Lung microvascular endothelial cell (primary cell): Measurements from ENCODE around the gene LUC7L2. TPM values are rescaled to one million over a fixed set of nuclear protein-coding genes. Genes with fewer than 3 reads are reported as not detected.
A peak's percentile ranks its signal among the peaks of the same experiment; 100 is the strongest.
"Not testable (repeated sequence)": the region's sequence is repeated elsewhere in the genome, so short reads cannot be mapped to it uniquely, and the experiment has no call there.

ENCODE experiments used
- DNase-seq, 2 donors: peaks; one replicate each; pipeline versions ENCODE4 v3.0.0 to v3.0.0-alpha.2; 2010; ENCODE audit warnings: low read depth in 2 of 2
- total RNA-seq: library from RNA; depleted of rRNA; stranded (reverse); fragments of >200 nt; gene quantifications from 2 replicates; pipeline ENCODE4 v1.2.1, GENCODE V29; 2014

Gene LUC7L2
- total RNA-seq, 1 donor from 2014 or later, result 22.2 TPM

DNA sequence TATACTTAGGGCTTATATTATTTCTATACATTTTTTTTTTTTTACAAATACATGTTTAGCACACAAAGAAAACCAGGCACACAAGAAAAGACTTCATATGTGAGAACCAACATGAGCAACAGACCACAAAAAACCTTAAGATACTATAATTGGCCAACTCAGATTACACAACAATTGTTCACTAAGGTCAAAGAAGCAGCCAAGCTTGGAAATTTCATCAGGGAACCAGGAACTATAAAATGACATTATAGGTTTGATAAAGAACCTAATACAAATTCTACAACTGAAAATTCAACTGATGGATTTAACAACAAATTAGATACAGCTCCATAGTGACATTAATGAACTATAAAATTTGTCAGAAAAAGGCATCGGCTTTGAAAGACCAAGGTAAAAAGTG lies 4.4 kb upstream of the LUC7L2 start:
- DNase-seq, result no peak

DNA sequence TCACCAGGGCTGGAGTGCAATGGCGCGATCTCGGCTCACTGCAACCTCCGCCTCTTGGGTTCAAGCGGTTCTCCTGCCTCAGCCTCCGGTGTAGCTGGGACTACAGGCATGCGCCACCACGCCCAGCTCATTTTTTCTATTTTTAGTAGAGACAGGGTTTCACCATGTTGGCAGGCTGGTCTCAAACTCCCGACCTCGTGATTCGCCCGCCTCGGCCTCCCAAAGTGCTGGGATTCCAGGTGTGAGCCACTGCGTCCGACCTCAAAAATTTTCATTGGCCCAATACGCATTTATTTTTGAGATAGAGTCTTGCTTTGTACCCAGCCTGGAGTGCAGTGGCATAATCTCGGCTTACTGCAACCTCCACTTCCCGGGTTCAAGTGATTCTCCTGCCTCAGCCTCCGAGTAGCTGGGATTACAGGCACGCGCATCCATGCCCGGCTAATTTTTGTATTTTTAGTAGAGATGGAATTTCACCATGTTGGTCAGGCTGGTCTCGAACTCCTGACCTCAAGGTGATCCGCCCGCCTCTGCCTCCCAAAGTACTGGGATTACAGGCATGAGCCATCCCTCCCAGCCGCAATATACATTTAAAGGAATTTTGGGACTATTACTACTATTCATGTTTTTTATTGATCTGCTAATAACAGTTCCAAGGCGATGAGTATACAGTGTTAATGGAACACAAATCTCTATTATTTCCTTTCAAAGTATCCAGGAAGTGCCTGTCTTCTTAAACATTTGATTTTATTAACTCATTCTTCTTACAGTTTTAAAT lies 1.8 kb upstream of the LUC7L2 start:
- DNase-seq, result not testable (repeated sequence)

DNA sequence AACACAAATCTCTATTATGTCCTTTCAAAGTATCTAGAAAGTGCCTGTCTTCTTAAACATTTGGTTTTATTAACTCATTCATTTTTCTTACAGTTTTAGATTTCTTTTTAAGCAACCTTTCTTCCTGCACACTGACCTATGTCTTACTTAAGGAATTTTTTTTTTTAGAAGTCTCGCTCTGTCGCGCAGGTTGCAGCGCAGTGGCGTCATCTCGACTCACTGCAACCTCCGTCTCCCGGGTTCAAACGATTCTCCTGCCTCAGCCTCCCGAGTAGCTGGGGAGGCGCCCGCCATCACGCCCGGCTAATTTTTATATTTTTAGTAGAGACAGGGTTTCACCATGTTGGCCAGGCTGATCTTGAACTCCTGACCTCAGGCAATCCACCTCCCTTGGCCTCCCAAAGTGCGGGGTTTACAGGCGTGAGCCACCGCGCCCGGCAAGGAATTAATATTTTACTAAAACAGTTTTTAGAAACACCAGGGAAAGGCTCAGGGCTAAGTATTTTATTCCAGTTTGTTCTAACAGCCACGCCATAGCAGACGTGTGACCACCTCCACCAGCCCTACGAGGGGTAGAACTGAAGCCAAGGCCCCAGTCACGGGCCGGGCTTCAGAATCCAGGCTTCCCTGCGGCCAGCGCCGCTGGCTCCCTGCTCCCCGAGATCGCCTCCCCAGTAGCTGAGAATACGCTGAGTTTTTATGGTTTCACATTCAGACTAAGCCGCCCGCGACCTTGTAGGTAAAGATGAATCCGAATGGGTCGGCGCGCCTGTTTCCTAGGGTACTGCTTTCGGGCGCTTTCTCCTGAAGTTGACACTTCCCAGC lies 941 bp upstream of the LUC7L2 start:
- peak; percentile 50 to 72 for DNase-seq

DNA sequence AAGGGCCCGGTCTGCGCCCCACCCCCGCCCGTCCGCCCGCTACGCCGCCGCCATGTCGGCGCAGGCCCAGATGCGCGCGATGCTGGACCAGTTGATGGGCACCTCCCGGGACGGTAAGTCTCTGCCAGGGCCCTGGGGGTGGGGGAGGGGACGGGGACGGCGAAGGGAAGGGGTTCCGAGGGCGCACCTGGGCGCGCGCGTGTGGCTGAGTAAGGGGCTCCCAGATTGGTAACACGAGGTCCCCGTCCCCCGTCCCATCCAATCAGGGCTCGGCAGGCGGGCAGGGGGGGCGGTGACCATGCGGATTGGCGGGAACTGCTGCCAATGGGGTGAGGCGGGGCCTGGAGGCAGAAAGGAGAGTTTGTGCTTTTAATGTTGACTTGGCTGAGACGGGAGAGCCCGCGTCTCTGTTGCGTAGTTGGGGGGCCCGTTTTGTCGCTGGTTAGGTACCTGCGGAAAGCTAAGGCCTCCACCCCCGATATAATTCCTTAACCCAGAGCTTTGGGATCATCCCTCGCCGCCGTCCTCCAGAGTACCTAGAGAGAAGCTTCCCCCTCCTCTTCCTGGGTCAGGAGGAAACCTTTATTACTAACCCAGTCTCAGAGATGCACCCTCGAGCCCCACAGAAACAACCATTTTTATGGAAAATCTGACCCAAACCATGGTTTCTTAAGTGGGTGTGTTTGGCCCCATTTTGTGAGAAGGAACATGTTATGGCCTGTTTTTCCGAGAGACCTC lies 685 bp downstream of the LUC7L2 start:
- DNase-seq, result peak; percentile 95 to 98

DNA sequence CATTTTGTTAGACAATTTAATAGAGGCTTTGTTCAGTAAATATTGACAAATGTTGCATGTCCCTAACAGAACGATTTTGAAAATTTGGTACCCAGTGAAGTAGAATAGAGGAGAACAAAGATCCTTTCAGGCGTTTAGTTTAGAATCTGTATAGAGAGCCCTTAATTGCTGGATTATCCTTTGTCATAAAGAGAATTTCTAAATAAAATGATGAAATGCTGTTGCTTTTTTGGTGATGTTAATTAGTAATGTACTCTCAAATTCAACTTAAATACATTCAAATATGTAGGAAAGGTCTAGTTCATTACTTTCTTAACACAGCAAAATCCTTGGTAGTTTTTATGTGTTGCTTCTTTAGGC lies 1.2 kb downstream of the LUC7L2 start:
- DNase-seq, result no peak

DNA sequence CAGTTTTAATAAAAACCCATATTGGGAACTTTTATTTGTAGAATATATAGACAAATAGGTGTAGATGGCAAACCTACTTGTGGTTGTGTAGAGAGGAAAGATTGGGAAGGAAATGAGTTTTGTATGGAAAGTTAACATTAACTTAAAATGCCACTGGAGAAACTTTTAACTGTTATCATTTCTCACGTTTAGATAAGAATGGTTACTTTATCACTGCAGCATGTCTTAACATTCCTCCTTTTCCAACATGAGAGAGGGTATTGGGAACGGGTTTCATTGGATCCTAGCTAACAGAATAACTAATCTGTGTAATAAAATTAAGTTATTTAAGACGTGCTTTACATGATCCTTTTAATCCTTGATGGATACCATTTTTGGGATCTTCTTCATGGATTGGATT lies 1.8 kb downstream of the LUC7L2 start:
- no peak for DNase-seq

DNA sequence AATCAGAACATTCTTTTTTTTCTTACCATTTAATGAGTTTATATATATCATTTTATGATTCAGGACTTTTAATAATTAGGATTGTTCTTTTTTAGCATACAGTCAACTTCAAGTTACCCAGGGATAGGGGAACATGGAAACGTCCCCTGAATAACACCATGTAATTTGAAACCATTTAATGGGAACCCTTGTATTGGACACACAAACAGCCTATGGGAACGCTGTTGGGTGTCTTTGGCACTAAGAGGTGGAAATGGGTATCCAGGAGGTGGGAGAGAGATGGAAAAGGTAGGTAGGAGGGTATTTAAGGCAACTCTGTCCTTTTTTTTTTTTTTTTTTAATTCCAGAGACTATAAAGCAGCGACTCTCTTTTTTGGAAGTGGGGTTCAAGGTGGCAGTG lies 2.6 kb downstream of the LUC7L2 start:
- DNase-seq, result no peak

DNA sequence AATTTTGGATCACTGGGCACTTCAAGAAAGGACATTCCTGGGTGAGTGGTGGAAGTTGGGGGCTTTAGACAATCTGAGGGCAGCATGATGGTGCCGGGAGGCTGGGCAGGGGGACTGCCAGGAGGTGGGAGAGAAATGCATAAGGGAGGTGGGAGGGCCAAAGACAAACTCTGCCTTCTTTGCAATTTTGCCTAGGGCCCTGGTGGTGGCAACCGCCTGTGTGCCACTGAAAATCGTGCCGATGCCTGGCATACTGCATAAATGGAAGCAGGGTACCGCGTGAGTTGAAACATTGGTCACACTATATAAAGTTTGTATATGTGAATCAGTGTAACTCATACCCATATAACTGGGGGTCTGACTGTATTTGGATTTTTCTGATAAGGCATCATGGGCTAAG lies 3.3 kb downstream of the LUC7L2 start:
- DNase-seq, result no peak

DNA sequence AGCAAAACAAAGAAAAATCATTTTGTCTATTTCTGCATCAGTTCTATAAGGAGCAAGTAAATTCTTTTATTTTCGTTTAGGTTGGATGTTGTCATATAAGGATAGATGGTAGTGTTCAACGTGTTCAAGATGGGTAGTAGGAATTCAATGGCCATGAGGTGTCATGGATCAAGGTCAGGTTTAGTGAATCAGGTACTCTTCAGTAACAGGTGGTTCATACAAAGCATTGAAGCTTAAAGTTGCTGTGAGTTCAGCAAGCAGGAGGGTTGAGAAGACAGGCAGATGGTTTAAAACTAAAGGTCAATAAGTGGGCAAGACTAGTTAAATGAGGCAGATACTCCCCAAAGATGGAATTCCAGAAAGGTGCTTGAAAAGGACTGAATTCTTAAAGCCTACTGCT lies 5.6 kb downstream of the LUC7L2 start:
- no peak for DNase-seq

DNA sequence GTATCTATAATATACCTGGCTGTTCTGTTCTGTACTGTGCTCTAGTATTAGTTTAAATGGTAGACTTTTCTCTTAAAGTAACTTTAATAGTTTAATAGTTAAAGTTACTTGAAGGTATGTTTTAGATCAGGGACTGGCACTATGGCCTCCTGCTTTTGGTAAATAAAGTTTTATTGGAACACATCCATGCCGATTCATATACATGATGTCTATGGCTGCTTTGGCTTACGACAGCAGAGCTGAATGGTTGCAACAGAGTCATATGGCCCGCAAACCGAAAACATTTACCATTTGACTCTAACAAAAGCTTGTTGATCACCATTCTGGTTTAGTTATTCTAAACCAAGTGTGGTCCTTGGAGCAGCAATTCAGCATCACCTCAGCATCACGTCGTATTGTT lies 6.7 kb downstream of the LUC7L2 start:
- no peak for DNase-seq

DNA sequence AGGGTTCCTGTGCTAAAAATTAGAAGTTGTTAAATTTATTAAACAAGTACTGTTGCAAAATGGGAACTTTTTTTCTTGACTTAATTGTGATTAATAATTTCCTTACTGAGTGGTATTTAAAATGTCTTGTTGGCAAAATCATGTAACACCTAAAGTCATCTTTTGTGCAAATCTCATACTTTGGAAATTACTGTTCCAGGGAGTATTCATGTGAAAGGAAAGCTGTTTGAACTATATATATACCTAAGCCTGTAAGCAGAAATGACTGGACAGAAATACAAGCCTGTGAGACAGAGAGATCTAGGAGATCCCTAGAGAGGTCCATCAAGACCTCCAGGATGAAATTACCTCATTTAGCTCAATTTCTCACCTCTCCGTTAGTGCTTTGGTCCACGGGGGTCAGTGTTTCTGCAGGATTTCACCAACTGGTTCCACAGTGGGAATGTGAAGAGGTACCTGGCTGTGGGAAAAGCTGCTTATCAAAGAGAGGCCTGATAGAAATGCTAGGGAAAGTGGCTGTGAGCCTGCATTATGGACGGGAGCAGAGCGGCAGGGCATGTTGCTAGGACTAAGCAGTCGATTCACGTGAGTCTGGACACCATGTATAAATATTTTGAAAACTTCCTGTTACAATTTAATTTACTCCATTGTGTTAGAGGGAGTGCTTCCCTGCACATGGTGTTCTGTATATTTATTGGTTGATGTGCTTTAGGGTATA lies 7.9 kb downstream of the LUC7L2 start:
- DNase-seq, result no peak

DNA sequence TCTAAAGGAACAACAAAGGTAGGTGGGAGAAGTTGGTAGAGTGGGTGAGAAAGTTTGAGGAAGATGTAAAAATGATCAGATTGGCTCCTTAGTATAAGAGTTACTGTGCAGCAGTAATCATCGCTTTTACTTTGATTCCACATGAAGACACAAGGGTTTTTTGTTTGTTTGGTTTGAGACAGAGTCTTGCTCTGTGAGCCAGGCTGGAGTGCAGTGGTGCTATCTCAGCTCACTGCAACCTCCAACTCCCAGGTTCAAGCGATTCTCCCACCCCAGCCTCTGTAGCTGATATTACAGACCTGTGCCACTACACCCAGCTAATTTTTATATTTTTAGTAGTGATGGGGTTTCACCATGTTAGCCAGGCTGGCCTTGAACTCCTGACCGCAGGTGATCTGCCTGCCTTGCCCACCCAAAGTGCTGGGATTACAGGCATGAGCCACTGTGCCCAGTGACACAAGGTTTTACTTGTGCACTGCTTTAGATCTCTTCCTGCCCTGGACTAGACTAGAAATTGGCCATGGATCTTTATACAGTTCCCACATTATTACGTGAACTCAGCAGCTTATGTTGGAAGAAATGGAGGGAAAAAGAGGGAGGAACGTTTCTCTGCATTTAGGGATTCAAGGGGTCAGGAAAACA lies 10.7 kb downstream of the LUC7L2 start:
- no peak for DNase-seq

DNA sequence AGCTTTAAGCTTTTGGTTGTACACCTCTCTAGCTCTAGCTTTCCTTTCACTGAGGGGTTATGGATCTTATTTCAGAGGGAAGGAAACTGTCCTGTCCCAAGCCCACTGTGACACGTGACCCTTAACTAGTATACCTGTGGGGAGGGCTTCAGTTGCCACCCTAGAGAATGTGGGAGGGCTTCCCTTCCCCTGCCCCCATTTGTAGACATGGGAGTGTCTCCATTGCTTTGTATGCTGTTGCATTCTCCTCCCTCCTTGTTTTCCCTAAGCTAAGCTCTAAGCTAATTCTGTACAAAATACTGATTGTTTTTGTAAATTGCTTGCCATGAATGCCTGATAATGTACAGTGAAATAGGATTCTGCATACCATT lies 11.2 kb downstream of the LUC7L2 start:
- no peak for DNase-seq

DNA sequence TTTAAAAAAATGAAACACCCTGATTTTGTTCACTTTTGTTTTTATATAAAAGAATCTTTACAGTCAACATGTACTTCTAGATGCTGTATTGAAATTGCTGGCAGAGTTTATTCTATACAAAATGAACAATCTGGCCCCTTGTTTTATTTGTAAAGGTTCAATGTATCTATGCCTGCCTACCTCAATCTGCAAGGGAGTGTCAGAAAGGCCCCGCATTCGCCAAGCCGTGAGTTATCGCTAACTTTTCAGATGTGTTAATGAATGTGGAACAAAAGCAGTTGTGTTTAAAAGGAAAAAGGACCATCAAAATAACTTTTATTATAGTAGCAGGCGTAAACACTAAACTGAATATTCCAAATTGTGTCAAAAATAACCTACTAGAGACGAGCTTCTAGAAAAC lies 14.6 kb downstream of the LUC7L2 start:
- DNase-seq, result no peak

DNA sequence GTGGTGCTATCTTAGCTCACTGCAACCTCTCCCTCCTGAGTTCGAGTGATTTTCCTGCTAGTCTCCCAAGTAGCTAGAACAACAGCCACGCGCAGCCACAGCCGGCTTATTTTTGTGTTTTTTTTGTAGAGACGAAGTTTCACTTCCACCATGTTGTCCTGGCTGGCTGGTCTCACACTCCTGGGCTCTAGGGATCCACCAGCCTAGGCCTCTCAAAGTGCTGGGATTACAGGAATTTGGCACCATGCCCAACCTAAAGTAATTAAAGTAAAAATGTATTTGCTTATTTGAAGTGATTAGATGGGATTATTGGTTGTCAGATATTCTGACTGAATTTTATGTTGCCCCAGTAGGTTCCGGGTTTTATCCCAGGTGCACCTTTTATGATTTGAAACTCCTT lies 22.7 kb downstream of the LUC7L2 start:
- DNase-seq, result no peak

DNA sequence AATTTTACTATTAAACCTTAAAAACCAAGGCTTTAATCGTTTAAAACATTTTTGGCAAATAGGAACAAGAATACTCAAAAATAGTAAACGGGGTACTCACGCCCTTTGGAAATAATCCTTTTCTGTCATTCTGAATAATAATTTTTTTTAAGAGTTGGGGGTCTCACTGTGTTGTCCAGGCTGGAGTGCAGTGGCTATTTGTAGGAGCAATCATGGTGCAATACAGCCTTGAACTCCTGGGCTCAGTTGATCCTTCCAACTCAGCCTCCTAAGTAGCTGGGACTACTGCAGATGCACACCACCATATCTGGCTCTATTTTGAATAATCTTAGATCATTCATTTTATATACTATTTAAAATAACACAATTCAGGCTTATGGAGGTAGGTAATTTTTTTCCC lies 24.9 kb downstream of the LUC7L2 start:
- no peak for DNase-seq

DNA sequence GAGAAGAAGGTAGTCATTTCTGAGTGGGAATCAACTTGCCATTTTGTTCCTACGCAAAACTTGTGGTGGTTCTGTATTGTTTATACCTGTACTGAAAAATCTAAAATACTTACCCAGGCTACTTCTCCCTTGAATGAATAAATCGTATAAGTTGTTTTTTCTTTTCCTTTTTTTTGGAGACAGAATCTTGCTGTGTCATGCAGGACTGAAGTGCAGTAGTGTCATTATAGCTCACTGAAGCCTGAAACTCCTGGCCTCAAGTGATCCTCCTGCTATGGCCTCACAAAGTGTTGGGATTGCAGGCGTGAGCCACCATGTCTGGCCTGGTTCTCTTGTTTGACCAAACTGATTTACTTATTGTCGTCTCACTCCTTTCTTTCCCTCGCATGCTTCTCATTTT lies 27.9 kb downstream of the LUC7L2 start:
- no peak for DNase-seq

DNA sequence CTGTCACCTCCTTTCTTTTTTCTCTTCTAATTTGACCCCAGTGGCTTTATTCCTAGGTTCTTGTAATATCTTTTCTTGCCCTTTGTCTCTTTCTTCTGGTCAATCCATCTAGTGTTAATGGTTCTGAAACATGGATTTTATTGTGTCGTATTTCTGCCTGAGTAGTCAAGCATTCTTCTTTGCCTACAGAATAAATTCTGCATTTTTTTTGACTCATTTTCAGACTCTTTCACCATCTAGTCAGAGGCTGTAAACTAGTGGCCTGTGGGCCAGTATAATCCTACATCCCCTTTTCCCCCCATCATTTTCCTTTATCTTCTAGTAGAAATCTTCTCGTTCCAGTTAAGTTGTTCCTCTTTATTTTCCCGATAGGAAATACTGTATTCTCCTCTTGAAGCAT lies 29.4 kb downstream of the LUC7L2 start:
- no peak for DNase-seq

DNA sequence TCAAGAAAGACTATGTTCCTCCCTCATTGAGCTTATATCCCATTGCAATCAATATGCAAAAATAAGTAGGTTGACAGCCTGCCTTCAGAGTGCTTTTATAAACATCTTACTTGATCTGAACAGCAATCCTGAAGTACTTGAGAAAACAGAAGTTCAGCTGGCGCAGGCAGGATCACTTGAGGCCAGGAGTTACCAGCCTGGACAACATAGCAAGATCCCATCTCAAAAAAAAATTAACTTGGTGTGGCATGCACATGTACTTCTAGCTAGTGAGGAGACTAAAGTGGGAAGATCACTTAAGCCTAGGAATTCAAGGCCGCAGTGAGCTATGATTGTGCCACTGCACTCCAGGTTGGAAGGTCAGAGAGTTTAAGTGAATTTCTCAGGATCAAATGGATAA lies 30.1 kb downstream of the LUC7L2 start:
- no peak for DNase-seq

DNA sequence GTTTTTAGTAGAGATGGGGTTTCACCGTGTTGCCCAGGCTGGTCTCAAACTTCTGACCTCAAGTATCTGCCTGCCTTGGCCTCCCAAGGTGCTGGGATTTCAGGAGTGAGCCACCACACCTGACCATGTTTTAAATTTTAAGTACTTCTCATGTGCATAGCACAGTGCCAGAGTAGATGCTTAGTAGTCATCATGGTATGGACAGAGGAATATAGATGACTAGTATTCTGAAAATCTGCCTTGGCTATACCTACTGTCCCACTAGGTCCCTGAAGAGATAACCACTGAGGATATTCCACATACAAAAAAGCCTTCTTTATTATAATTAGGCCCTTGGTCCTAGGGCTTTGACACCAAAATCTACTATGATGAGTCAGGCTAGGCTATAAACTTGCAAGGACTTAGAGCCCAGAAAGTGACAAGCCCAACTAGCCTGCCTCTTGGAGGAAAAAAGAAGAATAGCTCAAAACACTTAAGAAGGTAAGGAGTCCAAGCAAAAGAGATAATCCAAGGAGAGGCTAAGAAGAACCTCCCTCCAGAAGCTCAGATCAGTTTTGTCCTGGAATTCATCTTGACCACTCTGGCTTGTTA lies 34.0 kb downstream of the LUC7L2 start:
- no peak for DNase-seq

DNA sequence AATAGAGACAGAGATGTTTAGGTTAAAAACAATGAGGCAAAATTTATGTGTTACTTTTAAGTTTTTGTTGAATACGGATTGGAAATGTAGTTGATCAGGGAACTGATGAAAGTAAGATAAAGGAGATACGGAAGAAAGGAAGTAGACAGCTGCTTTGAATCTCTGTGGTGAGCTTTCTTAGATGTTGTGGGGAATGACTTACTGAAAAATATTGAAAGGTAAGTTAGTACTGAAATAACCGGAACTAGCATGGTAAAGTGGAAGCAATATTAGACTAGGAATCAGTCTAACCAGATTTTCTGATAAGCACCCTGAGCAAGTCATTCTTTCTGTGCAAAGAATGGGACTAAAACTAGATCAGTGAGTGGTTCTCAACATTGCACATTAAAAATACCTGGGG lies 34.8 kb downstream of the LUC7L2 start:
- no peak for DNase-seq
